GM18873 (cell line): ENCODE results near the gene CIAPIN1.
"Not testable (repeated sequence)": the region's sequence is repeated elsewhere in the genome, so short reads cannot be mapped to it uniquely, and the experiment has no call there.

ENCODE experiments used
- ATAC-seq: cut with Tn5 transposase; IDR thresholded peaks from one replicate; pipeline ENCODE4 v1.9.1; 2021; ENCODE audit warnings: mild to moderate bottlenecking, moderate library complexity, moderate number of reproducible peaks; ENCODE audit not compliant: unreplicated experiment, low FRiP score

The CIAPIN1 gene

GRCh38 chr16:57409065-57409464 is 38.1 kb downstream of the CIAPIN1 start:
- ATAC-seq = no peak

- no peak for ATAC-seq
These were observed 39.4 kb downstream of the CIAPIN1 start for GRCh38 chr16:57407521-57408353.

DNA sequence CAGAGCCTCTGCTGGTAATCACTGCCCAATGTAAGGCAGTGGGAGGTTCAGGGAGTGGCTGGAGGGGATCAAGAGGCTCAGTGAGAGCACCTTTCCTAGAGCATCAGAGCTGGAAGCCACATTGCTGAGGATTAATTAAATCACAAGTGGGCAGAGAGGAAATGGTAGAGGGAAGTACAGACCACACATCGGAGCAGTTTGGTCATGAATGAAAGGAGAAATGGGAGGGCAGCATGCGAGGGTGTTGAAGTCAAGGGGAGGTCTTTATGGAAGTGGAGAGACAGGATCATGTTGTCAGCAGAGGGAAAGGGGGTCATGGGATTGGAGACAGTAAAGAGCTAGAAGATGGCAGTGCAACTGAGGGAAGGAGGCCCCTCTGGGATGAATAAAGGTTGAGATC is 40.3 kb downstream of the CIAPIN1 start:
- no peak for ATAC-seq

GRCh38 chr16:57405097-57405496 is 42.1 kb downstream of the CIAPIN1 start:
- ATAC-seq = no peak

- ATAC-seq = no peak
These were observed 43.0 kb downstream of the CIAPIN1 start, which contains the start of gene CCL17 for GRCh38 chr16:57403965-57404817. Gene CCL17 (plus strand): TSS chr16:57404767. CDS start chr16:57413933, 9,166 bp downstream.

- no peak for ATAC-seq
These were observed 45.1 kb downstream of the CIAPIN1 start for GRCh38 chr16:57401943-57402640.

DNA sequence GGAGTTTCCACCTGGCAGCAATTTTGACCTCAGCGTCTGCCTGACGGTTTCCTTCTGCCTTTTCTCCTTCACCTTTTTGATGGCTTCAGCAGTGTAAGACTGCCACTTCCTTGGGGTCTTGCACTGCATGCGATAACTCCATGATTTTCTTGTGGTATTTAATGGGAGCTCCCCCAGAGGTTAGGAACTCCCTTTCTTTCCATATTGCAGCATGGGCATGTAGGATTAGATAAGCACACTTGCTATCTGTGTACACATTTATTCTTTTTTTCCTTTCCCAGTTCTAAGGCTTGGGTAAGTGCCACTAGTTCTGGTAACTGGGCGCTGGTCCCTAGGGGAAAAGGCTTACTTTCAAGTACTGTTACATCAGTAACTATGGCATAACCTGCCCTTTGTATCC is 49.7 kb downstream of the CIAPIN1 start:
- ATAC-seq = not testable (repeated sequence)

GRCh38 chr16:57396786-57397185 is 50.4 kb downstream of the CIAPIN1 start:
- no peak for ATAC-seq

DNA sequence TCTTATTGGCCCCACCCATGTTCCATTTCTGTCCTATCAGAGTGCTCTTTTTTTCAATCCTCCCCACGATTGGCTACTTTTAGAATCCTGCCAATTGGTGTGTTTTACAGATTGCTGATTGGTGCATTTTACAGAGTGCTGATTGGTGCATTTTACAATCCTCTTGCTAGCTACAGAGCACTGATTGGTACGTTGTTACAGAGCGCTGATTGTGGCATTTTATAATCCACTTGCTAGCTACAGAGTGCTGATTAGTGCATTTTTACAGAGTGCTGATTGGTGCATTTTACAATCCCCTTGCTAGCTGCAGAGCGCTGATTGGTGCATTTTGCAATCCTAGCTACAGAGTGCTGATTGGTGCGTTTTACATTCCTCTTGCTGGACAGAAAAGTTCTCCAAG is 52.2 kb downstream of the CIAPIN1 start:
- no peak for ATAC-seq

DNA sequence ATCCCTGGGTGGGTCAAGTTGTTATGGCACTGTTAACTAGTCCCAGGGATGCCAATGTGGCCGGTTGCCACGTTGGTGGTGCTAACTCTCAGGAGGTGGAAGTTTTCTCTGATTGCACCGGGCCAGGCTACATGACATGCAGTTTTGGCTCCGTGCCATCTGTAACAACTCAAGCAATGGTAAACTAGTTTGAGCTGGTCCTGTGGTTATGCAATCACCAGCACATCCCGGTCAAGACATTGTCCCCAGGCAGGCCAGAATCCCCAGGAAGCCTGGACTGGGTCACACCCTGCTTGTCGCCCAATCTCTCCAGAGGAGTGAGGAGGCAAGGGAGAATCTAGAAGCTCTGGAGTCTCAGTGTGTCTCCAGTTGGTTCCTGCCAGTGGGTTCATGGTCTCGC is 52.7 kb downstream of the CIAPIN1 start:
- no peak for ATAC-seq

DNA sequence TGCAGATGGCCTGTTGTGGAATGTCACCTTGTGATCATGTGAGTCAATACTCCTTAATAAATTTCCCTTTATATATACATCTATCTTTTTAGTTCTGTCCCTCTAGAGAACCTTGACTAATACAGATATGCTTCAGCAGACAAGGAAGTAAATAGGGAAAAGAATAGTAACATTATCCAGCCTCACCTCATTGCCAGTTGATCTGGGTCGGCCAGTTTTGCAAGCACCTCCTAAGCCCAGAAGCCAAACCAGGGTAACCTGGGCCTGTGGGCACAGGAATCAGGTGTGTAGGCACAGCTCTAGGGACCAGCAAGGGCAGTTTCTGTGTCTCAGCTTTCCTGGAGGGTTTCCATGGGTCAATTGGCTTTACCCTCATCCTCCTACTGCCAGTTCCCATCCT is 54.5 kb downstream of the CIAPIN1 start:
- no peak for ATAC-seq

DNA sequence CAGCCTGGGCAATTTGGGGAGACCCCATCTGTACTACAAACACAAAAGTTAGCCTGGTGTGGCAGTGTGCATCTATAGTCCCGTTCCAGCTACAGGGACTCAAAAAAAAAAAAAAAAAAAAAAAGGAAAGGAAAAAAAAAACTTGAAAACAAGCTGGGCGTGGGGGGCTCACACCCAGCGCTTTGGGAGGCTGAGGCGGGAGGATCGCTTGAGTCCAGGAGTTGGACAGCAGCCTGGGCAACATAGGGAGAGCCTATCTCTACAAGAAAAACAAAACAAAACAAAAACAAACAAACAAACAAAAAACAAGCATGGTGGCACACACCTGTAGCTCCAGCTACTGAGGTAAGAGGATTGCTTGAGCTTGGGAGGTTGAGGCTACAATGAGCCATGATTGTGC is 55.5 kb downstream of the CIAPIN1 start:
- ATAC-seq = no peak

GRCh38 chr16:57391300-57391699 is 55.9 kb downstream of the CIAPIN1 start:
- ATAC-seq = no peak

GRCh38 chr16:57390636-57391295 is 56.4 kb downstream of the CIAPIN1 start:
- ATAC-seq = no peak

GRCh38 chr16:57389087-57389468 is 58.1 kb downstream of the CIAPIN1 start:
- no peak for ATAC-seq

- no peak for ATAC-seq
These were observed 58.7 kb downstream of the CIAPIN1 start for GRCh38 chr16:57388359-57389086.

- no peak for ATAC-seq
These were observed 59.4 kb downstream of the CIAPIN1 start for GRCh38 chr16:57387598-57388354.

- ATAC-seq = no peak
These were observed 60.7 kb downstream of the CIAPIN1 start for GRCh38 chr16:57386381-57386951.

DNA sequence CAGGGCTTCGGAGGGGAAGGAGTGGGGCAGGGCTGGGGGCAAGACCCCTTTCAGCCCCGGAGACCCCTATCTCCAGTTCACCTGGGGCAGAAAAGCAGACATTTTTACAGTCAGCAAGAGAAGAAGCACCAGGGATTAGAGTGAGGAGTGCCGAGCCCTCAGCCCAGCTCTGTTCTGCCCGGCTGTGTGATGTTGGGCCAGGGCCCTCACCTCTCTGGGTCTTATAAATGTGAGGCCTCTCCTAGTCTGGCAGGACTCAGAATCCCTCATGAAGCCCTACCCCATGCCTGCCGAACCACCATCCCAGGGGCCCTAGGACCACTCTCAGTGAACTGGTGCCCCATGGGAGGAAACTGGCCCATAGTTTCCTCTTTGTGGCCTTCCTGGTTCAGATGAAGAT is 62.1 kb downstream of the CIAPIN1 start:
- no peak for ATAC-seq
